Measurements from ENCODE around the gene FILIP1L. TPM values are rescaled to one million over a fixed set of nuclear protein-coding genes. Genes with fewer than 3 reads are reported as not detected.

The FILIP1L gene
- total and polyA plus RNA-seq, 2 of the 8 experiments (the other 6 are each of a cell fraction or from before 2014, with no cell fraction given) = 0.06 to 0.09 TPM

- H3K4me1 ChIP-seq (replicated peaks in 1 of 4; ENCODE audit: control insufficient read depth in 3 of 4, insufficient read depth in 4 of 4, low read length in 3 of 4) = peaks cover 0 to 6% (median 4%) of the 10 kb centered on the region in 4 experiments; a peak in 3 of 7 replicates
- H3K23ac ChIP-seq (ENCODE audit: insufficient read length) = no peak overlapping the region
- H3K4me2 ChIP-seq (ENCODE audit: insufficient read depth in 1 of 2, low read depth in 2 of 2, low read length in 2 of 2) = no peak overlapping the region
- H3K79me1 ChIP-seq (ENCODE audit: low read depth, low read length) = peaks cover 6% of the 10 kb centered on the region
- H3K4ac ChIP-seq (replicated peaks; ENCODE audit: insufficient read length, low read depth, low read length) = no peak overlapping the region
- no peak overlapping the region for H3K18ac ChIP-seq (ENCODE audit: extremely low read depth, low read length)
- no peaks in the 10 kb centered on the region for H3K36me3 ChIP-seq (ENCODE audit: control insufficient read depth in 2 of 4, insufficient read depth in 4 of 4, low read length in 3 of 4)
- FAIRE-seq (no peak), DNase-seq (ENCODE audit: low read depth in 1 of 2, low spot score in 2 of 2) (no peak)
- H2BK12ac ChIP-seq (ENCODE audit: low read depth, low read length) = no peak overlapping the region; the same call in 1 of the 2 replicates
- WGBS, 2 experiments (ENCODE audit: extremely low coverage in 1 of 2, insufficient coverage in 1 of 2, insufficient read length in 1 of 2, insufficient replicate concordance in 2 of 2, low coverage in 1 of 2, low lambda C conversion rate in 2 of 2, missing lambda C conversion rate in 1 of 2) = 91% methylated on average over 6 of the region's 6 CpGs; no CpG with 5 or more reads in 1 of the 2 experiments
- CTCF ChIA-PET (ENCODE audit: partially characterized antibody) = interaction anchor here (0.6 to 1.9 kb wide), 2 partner anchors 10 to 27 kb away, joined by 3 to 4 read pairs; no protein-coding TSS in a partner anchor
- POLR2A ChIA-PET (ENCODE audit: partially characterized antibody) = no interaction called here
- H3K56ac ChIP-seq (replicated peaks; ENCODE audit: insufficient read length, low read depth, low read length) = no peak overlapping the region
- no peak overlapping the region for H2BK120ac ChIP-seq (replicated peaks; ENCODE audit: low read depth, low read length)
- H3K27me3 ChIP-seq (replicated peaks in 1 of 4; ENCODE audit: control insufficient read depth in 3 of 4, extremely low read depth in 1 of 4, insufficient read depth in 3 of 4, low read length in 3 of 4) = no peaks in the 10 kb centered on the region
- H3K9ac ChIP-seq (replicated peaks in 1 of 4; ENCODE audit: extremely low read depth in 1 of 4, low read depth in 3 of 4, low read length in 3 of 4) = no peak overlapping the region
- H4K91ac ChIP-seq (replicated peaks; ENCODE audit: insufficient read length, low read length) = no peak overlapping the region
- H2AK5ac ChIP-seq (ENCODE audit: low read depth, low read length) = no peak overlapping the region; the same call in 1 of the 2 replicates
- peaks cover 0 to 2% of the 10 kb centered on the region in 2 experiments for H4K20me1 ChIP-seq (replicated peaks in 1 of 2; ENCODE audit: control insufficient read depth in 1 of 2, insufficient read depth in 2 of 2, low read length in 2 of 2)
- H3K27ac ChIP-seq (ENCODE audit: low read depth, low read length) = no peak overlapping the region
- no peak overlapping the region for H4K5ac ChIP-seq (ENCODE audit: insufficient read length, low read depth, low read length)
- H3K14ac ChIP-seq (ENCODE audit: insufficient read length) = no peak overlapping the region
- H3K23me2 ChIP-seq (ENCODE audit: low read depth, low read length) = no peaks in the 10 kb centered on the region
- no peak overlapping the region for H2BK20ac ChIP-seq (ENCODE audit: low read length)
- no peak overlapping the region for H4K8ac ChIP-seq (ENCODE audit: extremely low read depth, insufficient read depth, low read length)
- H3K9me3 ChIP-seq (ENCODE audit: insufficient read depth in 2 of 2, low read depth in 1 of 2, low read length in 1 of 2) = no peaks in the 10 kb centered on the region
- no peak overlapping the region for H2BK5ac ChIP-seq (ENCODE audit: low read depth, low read length)
- peaks cover 0 to 35% of the 10 kb centered on the region in 2 experiments; a peak in 2 of 4 replicates for H3K79me2 ChIP-seq (ENCODE audit: control insufficient read depth in 1 of 2, insufficient read depth in 2 of 2, low read length in 2 of 2)
- H3K4me3 ChIP-seq (ENCODE audit: extremely low read depth in 1 of 4, insufficient read depth in 2 of 4, low read depth in 3 of 4, low read length in 4 of 4) = no peak overlapping the region
- no peak overlapping the region for H2BK15ac ChIP-seq (ENCODE audit: low read length)
- no peak overlapping the region for H2AFZ ChIP-seq (ENCODE audit: low read length)
- TF ChIP-seq TCF12 (IDR thresholded peaks at IDR 0.05; ENCODE audit: low read depth, low read length) (no peak), CTCF (IDR thresholded peaks at IDR 0.05; ENCODE audit: control extremely low read depth in 1 of 3, insufficient read depth in 1 of 3, low read depth in 1 of 3, low read length in 3 of 3) (no peak), EGR1 (IDR thresholded peaks at IDR 0.05; ENCODE audit: borderline replicate concordance, low read depth, low read length) (no peak), SIN3A (conservative IDR thresholded peaks at IDR 0.05 in 1 of 2, IDR thresholded peaks at IDR 0.05 in 1 of 2; ENCODE audit: low read depth in 1 of 2, low read length in 2 of 2) (no peak), HDAC2 (IDR thresholded peaks at IDR 0.05; ENCODE audit: borderline replicate concordance in 1 of 2, low read depth in 2 of 2, low read length in 2 of 2) (no peak), CTBP2 (IDR thresholded peaks at IDR 0.05; ENCODE audit: borderline replicate concordance, insufficient read depth, insufficient read length, low read length) (no peak), CBX5 (IDR thresholded peaks at IDR 0.05; ENCODE audit: low read depth, low read length) (no peak), SAP30 (IDR thresholded peaks at IDR 0.05; ENCODE audit: insufficient read depth, insufficient replicate concordance, low read length) (no peak), FOSL1 (IDR thresholded peaks at IDR 0.05; ENCODE audit: insufficient read depth, low read depth, low read length) (no peak), TAF1 (IDR thresholded peaks at IDR 0.05; ENCODE audit: low read depth, low read length) (no peak), CEBPB (IDR thresholded peaks at IDR 0.05; ENCODE audit: low read depth, low read length) (no peak)
These were observed 265.9 kb downstream of the FILIP1L start for GRCh38 chr3:99848433-99848832.

Measured in H1 (cell line).